Measurements from ENCODE around the gene GATA6. TPM values are rescaled to one million over a fixed set of nuclear protein-coding genes. Genes with fewer than 3 reads are reported as not detected.

The GATA6 gene
- total RNA-seq, 1 donor, result 5.2 TPM

DNA sequence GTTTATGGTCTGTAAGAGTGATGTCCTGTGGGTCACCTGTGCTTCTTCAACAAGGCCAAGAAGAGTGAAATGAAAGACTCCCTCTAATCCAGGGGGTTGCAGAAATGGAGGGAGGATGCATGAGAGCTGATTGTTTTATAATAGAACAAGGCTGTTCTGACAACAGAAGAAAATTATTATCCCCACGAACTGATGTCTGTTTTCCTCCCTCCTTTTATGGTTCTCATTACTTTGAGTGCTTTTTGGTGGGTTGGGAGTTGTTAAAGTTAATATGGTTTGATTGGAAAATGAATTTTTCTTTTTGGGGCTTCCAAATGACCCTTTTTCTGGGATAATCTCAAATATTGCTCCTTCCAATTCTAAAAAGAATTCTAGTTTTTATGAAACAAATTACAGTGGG is 33.6 kb downstream of the GATA6 start:
- TF ChIP-seq, protein P1, sequence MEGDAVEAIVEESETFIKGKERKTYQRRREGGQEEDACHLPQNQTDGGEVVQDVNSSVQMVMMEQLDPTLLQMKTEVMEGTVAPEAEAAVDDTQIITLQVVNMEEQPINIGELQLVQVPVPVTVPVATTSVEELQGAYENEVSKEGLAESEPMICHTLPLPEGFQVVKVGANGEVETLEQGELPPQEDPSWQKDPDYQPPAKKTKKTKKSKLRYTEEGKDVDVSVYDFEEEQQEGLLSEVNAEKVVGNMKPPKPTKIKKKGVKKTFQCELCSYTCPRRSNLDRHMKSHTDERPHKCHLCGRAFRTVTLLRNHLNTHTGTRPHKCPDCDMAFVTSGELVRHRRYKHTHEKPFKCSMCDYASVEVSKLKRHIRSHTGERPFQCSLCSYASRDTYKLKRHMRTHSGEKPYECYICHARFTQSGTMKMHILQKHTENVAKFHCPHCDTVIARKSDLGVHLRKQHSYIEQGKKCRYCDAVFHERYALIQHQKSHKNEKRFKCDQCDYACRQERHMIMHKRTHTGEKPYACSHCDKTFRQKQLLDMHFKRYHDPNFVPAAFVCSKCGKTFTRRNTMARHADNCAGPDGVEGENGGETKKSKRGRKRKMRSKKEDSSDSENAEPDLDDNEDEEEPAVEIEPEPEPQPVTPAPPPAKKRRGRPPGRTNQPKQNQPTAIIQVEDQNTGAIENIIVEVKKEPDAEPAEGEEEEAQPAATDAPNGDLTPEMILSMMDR (IDR thresholded peaks at IDR 0.05; ENCODE audit: insufficient read depth, low read depth, low read length), result no peak
- DNase-seq (ENCODE audit: low read depth), result no peak
- no peak overlapping the region for H3K4me3 ChIP-seq (ENCODE audit: low read depth, low read length)

DNA sequence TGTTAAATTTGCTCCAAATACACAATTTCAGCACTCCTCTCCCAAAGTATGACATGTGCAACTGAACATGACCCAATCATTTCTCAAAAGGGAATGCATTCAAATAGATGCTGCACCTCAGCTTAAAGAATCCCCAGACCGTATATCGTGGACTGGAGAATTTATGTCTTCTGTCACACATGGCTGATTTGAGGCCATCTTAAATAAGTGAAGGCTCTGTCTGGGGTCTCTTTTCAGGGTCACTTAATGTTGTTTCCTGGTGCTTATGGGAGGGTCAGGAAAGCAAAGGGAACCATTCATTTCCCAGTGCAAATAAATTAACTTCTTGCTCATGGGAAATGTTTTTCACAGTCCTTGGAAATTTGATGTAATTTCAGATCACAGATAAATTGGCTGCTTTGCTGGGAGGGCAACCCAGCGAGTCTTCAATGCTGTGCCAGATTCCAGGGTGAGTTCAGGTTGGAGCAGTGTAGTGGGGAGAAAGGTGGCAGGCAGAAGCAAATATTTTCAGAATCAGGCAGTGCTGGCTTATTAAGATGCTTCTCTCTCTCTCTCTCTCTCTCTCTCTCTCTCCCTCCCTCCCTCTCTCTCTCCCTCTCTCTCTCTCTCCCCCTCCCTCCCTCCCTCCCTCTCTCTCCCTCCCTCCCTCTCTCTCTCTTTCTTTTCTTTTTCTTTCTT is 34.3 kb downstream of the GATA6 start:
- TF ChIP-seq, protein P1 (IDR thresholded peaks at IDR 0.05; ENCODE audit: insufficient read depth, low read depth, low read length), result no peak
- no peak for DNase-seq (ENCODE audit: low read depth)
- no peak overlapping the region for H3K4me3 ChIP-seq (ENCODE audit: low read depth, low read length)

DNA sequence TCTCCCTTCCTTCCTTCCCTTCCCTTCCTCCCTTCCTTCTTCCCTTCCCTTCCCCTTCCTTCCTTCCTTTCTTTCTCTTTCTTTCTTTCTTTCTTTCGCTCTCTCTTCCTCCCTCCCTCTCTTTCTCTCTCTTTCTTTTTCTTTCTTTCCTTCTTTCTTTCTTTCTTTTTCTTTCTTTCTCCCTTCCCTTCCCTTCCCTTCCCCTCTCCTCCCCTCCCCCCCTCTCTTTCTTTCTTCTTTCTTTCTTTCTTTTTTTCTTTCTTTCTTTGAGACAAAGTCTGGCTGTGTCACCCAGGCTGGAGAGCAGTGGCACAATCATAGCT is 34.8 kb downstream of the GATA6 start:
- no peak for DNase-seq (ENCODE audit: low read depth)
- TF ChIP-seq, protein P1 (IDR thresholded peaks at IDR 0.05; ENCODE audit: insufficient read depth, low read depth, low read length), result no peak

DNA sequence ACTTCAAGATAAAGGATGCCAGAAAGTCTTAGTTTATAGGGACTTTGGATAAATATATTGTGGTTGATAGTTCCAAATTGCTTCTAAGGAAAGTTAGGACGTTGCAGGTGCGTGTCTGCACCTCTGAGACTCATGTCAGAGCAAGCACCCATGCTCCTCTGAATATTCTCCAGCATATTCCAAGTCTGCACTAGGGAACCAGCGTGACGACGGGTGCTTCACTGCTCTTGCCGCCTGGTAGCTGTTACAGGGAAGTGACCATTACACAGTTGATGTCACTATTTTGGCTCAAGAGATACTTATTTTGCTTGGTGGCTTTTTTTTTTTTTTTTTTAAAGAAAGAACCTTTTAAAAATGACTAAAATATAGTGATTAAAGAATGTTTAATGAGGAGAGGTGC is 35.6 kb downstream of the GATA6 start:
- H3K4me3 ChIP-seq (ENCODE audit: low read depth, low read length), result no peak overlapping the region
- DNase-seq (ENCODE audit: low read depth), result no peak
- TF ChIP-seq, protein P1 (IDR thresholded peaks at IDR 0.05; ENCODE audit: insufficient read depth, low read depth, low read length), result no peak

More for the DNA sequence above, 34.8 kb downstream of the GATA6 start:
- no peak overlapping the region for H3K4me3 ChIP-seq (ENCODE audit: low read depth, low read length)

DNA sequence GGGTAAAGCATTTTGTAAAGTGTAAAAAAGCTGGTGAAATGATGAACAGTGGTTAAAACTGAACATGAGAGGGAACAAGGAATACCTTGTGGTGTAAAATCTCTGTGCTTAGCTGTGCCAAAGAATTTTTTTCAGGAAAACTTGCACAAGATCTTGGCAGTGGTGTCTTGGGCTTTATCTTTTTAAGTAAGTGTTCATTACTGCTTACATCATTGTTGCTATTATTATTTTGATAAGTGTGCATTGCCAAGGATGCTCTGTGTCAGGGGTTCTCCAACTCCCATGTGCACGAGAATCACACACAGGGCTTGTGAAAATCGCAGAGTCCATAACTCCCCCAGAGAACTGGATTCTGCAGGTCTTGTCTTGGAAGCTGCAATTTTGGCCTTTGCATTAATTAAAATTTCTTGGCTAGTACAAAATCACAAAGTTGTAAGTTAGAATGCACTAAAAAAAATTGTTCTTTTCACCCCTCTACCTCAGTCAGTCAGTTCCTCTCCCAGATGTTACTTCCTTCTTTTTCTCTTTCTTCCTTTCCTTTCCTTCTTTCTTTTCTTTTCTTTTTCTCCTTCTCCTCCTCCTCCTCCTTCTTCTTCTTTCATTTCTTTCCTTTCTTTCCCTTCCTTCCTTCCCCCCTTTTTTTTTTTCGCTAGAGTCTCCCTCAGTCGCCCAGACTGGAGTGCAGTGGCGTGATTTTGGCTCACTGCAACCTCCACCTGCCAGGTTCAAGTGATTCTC is 37.8 kb downstream of the GATA6 start:
- TF ChIP-seq, protein P1 (IDR thresholded peaks at IDR 0.05; ENCODE audit: insufficient read depth, low read depth, low read length), result no peak
- no peak overlapping the region for H3K4me3 ChIP-seq (ENCODE audit: low read depth, low read length)
- DNase-seq (ENCODE audit: low read depth), result peak; percentile 87

DNA sequence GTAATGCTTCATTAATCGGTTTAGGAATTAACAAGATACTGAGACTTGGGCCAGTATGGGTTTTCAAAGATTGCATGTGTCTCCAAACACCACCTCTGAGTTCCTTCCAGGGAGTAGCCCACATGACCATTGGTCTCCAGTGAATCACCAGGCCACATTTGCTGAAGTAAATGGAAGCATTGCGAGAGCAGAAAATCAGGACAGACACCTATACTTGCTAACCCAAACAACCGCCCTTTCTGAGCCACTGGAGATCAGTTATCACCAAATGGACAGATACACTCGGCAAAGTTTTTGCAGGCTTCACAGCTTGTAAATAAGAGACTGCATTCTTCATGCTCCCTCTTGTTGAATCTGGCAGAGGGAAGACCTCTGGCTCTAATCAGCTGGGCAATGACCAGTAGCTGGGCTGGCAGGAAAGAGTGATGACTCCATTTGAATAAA is 40.9 kb downstream of the GATA6 start:
- TF ChIP-seq, protein P1 (IDR thresholded peaks at IDR 0.05; ENCODE audit: insufficient read depth, low read depth, low read length), result no peak
- peak; percentile 44 for DNase-seq (ENCODE audit: low read depth)
- no peak overlapping the region for H3K4me3 ChIP-seq (ENCODE audit: low read depth, low read length)

Data from fibroblast of villous mesenchyme (primary cell).